NCI-H2107 treated with DMSO at 0.1 percent for 48 hours (cell line): ENCODE measurements around the gene NYAP1.
A peak's percentile ranks its signal among the peaks of the same experiment; 100 is the strongest.
"Not testable (repeated sequence)": the region's sequence is repeated elsewhere in the genome, so short reads cannot be mapped to it uniquely, and the experiment has no call there.

Experiments used
- DNase-seq: peaks from one replicate; lab custom pipeline; 2025; ENCODE audit not compliant: unreplicated experiment; lab: John Stamatoyannopoulos, UW

Gene NYAP1

GRCh38 chr7:100482728-100483089 lies 1.0 kb upstream of the NYAP1 start:
- no peak for DNase-seq

- DNase-seq: no peak
These were observed 521 bp upstream of the NYAP1 start for GRCh38 chr7:100483090-100483721.

- no peak for DNase-seq
These were observed 932 bp downstream of the NYAP1 start for GRCh38 chr7:100484673-100485045.

GRCh38 chr7:100485471-100485876 lies 1.7 kb downstream of the NYAP1 start:
- DNase-seq: no peak

DNA sequence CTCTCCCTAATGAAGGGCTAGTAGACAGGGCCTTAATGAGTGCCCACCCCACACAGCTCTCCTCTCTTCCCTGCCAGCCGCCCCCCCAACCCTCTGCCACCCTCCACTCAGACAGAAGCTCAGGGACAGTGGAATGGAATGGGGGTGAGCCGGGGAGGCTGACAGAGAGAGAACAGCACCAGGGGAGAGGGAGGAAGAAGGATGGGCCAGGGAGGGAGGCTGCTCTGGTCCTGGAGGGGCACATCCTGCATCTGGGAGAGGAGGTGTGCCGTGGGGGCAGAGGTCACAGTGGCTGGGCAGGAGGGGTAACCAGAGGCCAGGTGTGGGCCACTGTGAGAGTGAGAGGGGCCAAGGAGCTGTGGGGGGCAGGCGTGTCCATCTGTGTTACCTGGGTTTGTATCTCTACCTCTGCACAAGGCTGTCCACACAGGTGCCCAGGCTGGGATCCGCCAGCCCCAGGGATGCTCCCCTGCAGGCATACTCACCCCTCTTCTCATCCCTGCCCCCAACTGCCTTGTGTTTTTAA lies 2.4 kb downstream of the NYAP1 start:
- DNase-seq: no peak

- no peak for DNase-seq
These were observed 3.2 kb downstream of the NYAP1 start for GRCh38 chr7:100486753-100487446.

GRCh38 chr7:100488333-100489095 lies 4.8 kb downstream of the NYAP1 start:
- no peak for DNase-seq

GRCh38 chr7:100489121-100489520 lies 5.4 kb downstream of the NYAP1 start:
- no peak for DNase-seq

- peak; percentile 94 for DNase-seq
These were observed 6.1 kb downstream of the NYAP1 start for GRCh38 chr7:100489824-100490223.

DNA sequence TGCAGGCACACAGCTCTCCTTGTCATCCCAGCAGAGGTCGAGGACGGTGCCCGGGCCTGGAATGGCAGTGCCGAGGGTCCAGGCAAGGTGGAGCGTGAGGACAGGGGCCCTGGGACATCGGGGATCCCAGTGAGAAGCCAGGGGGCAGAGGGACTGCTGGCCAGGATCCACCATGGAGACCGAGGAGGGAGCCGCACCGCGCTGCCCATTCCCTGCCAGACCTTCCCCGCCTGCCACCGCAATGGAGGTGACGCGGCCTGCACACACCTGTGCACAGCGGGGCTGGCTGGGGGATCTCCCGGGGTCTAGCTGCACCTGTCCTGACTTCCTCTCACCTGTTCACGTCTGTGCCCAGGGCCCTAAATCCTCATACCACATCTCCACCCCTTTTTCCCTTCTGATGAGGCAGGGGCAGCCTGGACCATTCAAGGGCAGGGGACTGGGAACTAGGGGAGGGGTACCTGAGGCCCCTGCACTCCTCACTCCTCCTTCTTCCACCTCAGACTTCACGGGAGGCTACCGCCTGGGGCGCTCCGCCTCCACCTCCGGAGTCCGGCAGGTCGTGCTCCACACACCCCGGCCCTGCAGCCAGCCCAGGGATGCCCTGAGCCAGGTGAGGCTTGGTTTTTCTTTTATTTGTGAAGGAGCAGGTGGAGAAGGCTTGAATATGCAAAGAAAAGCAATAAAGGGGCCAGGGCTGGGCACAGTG lies 6.9 kb downstream of the NYAP1 start:
- DNase-seq: no peak

GRCh38 chr7:100491192-100491578 lies 7.5 kb downstream of the NYAP1 start:
- no peak for DNase-seq

- no peak for DNase-seq
These were observed 9.2 kb downstream of the NYAP1 start for GRCh38 chr7:100492738-100493475.

DNA sequence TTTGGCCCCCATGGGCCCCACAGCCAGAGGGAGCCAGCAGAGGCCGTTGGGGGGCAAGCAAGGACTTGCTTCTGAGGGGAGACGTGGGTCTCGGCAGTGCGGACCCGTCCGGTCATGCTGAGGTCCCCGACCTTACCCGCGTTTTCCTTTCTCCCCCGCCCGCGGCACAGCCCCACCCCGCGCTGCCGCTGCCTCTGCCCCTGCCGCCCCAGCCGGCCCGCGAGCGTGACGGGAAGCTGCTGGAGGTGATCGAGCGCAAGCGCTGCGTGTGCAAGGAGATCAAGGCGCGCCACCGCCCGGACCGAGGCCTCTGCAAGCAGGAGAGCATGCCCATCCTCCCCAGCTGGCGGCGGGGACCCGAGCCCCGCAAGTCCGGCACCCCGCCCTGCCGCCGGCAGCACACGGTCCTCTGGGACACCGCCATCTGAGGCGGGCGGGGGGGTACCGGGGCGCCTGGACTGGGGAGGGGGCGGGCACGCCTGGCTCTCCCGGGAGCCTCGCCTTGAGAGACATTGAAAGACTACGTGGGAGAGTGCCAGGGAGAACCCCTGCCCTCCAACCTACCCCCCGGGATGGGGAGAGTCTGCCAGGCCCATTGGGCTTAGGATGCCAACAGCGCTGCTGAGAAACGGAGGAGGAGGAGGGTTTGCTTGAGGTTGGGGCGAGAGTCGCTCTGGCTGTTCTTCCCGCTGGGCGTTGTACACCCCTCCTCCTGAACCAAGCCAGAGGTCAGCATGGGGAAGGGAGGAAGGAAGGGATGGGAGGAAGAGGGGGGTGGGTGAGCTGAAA lies 9.9 kb downstream of the NYAP1 start:
- no peak for DNase-seq

DNA sequence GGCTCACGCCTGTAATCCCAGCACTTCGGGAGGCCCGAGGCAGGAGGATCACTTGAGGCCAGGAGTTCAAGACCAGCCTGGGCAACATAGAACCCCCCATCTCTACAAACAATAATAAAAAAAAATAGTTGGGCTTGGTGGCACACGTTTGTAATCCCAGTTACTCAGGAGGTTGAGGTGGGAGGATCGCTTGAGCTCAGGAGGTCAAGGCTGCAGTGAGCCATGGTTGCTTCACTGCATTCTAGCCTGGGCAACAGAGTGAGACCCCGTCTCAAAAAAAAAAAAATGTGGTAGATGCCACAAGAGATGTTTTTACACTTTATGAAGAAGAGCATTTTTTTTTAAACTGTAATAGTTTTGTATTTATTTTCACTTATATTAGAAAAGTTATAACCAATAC lies 12.8 kb downstream of the NYAP1 start:
- no peak for DNase-seq

- not testable (repeated sequence) for DNase-seq
These were observed 17.0 kb downstream of the NYAP1 start for GRCh38 chr7:100500743-100501142.

- not testable (repeated sequence) for DNase-seq
These were observed 20.3 kb downstream of the NYAP1 start for GRCh38 chr7:100504031-100504430.

DNA sequence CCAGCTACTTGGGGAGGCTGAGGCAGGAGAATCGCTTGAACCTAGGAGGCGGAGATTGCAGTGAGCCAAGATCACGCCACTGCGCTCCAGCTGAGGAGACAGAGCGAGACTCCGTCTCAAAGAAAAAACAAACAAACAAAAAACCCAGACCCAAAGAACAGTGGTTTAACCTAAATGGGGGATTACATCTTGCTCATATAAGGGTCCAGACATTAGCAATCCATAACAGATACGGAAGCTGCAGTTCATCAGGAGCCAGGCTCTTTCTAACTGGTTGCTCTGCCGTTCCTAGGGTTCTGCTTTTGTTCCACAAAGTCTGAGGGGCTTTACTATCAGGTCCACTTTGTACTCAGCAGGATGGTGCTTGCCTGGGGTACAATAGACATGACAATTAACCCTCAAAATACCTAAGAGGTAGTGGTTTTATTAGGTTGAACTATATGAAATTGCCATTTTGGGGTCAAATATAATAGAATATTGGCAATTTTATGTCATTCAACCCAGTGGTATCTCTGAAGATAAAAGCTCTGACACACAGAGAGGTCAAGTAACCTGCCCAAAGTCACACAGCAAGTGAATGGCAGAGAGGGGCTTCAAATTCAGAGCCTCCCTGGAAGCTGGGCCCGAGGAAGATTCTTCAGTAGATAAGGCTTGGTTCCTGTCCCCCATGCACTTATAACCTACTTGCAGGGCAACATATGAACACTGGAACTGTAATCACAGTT lies 21.3 kb downstream of the NYAP1 start:
- no peak for DNase-seq

DNA sequence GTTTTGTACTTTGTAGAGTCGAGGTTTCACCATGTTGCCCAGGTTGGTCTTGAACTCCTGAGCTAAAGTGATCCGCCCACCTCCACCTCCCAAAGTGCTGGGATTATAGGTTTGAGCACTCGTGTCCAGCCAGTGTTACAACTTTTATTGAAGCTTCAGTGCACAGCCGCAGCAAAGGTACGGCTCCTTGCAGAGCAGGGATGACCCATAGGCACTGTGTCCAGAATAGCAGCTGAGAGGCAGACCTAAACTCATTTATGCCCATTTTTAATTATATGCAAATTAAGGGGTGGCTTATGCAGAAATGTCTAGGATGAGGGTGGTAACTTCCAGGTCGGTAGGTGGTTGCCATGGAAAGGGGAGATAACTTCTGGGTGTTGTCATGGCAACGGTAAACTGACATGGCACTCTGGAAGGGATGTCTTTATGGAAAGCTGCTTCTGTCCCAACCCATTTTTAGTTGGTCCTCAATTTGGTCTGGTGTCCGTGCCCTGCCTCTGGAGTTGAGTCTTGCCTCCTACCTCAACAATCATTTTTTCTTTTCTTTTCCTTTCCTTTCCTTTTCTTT lies 22.7 kb downstream of the NYAP1 start:
- DNase-seq: no peak

DNA sequence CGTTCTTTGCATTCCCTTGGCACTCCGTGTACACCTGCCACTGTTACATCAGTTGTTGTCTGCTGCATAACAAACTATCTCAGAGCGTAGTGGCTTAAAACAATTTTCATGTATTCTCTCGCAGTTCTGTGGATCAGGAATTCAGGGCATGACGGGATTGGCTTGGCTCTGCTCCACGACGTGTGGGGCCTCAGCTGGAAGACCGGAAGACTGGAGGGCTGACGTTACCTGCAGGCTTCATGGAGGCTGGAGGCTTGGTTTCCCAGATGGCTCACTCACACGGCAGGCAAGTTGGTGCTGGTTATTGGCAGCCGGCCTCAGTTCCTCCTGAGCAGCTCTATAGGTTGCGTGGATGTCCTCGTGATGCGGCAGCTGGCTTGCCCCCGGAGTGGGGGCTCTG lies 25.5 kb downstream of the NYAP1 start:
- peak; percentile 35 for DNase-seq
